Measurements from ENCODE around the gene TRAPPC2B. TPM values are rescaled to one million over a fixed set of nuclear protein-coding genes. Genes with fewer than 3 reads are reported as not detected.

TRAPPC2B gene
- total RNA-seq, 1 experiment from 2014 or later = 16.8 TPM

GRCh38 chr19:57348136-57348535 lies 15.2 kb upstream of the TRAPPC2B start:
- H3K36me3 ChIP-seq (ENCODE audit: insufficient read depth, low read length, poor library complexity, severe bottlenecking) = no peaks in the 10 kb centered on the region
- DNase-seq (ENCODE audit: low spot score) = no peak
- TF ChIP-seq EZH2 (IDR thresholded peaks at IDR 0.05; ENCODE audit: borderline replicate concordance, low read depth, low read length, poor library complexity, severe bottlenecking) = no peak
- TF ChIP-seq CTCF (conservative IDR thresholded peaks at IDR 0.05; ENCODE audit: low read depth, low read length) = no peak
- CTCF ChIA-PET = no interaction called here
- intact Hi-C loops (cut with micrococcal nuclease; ENCODE audit: unreplicated experiment) = no loop called here
- H3K27me3 ChIP-seq (replicated peaks; ENCODE audit: insufficient read depth, low read depth, low read length, poor library complexity) = peaks cover 16% of the 10 kb centered on the region
- no peaks in the 10 kb centered on the region for H3K9me3 ChIP-seq (ENCODE audit: low read depth, low read length, poor library complexity, severe bottlenecking)
- H3K27ac ChIP-seq (ENCODE audit: low read depth, low read length, poor library complexity, severe bottlenecking) = no peak overlapping the region
- POLR2A ChIA-PET (ENCODE audit: low non-redundant PET) = no interaction called here
- H3K4me1 ChIP-seq (ENCODE audit: insufficient read depth, low read length, poor library complexity, severe bottlenecking) = peaks cover 6% of the 10 kb centered on the region
- no peak overlapping the region for H3K4me3 ChIP-seq (ENCODE audit: low read depth, low read length, poor library complexity, severe bottlenecking)
- no TSS peak for BruUV-seq (replicated peaks)

DNA sequence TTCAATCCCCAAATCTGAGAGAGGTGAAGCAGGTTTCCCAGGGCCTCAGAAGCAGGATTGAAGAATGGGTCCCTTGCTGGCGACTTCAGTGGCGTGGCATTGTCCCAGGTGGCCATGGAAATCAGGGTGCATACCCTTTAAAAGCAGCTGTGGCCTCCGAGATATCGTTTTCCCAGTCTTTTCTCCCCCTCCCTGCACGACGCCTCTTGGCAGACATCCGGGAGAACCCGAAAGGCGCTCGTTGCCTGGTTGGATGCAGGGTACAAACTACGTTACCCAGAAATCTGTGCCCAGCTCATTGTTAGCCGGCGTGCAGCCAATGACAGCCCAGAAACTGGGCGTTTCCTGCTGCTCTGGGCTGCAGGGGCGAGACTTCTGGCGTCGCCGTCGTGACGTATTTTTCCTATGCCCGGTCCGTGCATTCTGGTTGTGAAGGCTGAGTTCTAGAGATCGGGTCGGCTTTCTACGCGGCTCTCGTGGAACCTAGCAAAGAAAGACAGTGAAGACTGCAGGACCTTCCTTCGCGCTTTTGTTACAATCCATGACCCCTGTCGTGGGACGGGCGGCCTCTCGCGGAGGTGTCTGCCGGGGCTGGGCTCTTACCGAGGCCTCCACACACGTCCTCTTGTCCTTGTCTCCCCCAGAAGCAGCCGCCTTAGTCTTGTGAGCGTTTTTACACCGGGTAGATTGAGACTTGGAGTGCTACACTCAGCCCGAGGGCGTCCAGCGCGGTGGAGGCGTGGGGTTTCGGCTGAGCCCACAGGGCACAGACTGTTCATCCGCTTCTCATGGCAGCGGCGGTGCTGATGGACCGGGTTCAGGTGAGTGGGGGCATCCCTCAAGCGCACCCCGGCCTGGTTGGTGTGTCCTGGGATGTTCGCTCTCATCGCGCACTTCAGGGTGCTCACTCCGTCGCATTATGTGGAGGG lies 12.2 kb upstream of the TRAPPC2B start, which contains the start of gene ZNF304:
ZNF304 (plus strand) TSS at position 395 of the 929 bp plus-strand sequence; CDS start at position 789, 394 bp downstream.
- POLR2A ChIA-PET (ENCODE audit: low non-redundant PET) = interaction anchor here (0.5 to 0.7 kb wide), 3 partner anchors 30 to 1228 kb away, joined by 3 to 4 read pairs (median 3); partner anchors contain the start of gene ZNF606

DNA sequence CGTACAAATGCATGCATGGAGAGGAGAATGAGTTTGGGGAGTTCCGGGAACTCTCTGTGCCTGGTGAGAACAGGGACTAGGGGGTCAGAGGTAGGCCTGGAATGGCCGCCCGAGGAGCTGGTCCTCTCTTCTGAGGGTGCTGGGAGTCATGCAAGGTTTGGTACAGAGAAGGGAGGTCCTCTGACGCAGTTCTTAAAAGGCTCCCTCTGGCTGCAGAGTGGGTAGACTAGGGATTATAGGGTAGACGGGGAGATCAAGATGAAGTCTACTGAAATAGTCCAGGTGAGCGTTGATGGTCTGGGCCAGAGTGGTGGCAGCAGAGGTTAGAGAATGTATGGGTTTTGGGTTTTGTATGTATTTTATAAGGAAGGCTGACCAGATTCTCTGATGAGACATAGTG lies 11.5 kb upstream of the TRAPPC2B start:
- H3K27me3 ChIP-seq (replicated peaks; ENCODE audit: insufficient read depth, low read depth, low read length, poor library complexity) = no peaks in the 10 kb centered on the region
- ChIA-PET CTCF (no interaction called here), POLR2A (ENCODE audit: low non-redundant PET) (no interaction called here)
- TF ChIP-seq CTCF (conservative IDR thresholded peaks at IDR 0.05; ENCODE audit: low read depth, low read length) = no peak
- TF ChIP-seq EZH2 (IDR thresholded peaks at IDR 0.05; ENCODE audit: borderline replicate concordance, low read depth, low read length, poor library complexity, severe bottlenecking) = no peak
- BruUV-seq (replicated peaks) = TSS peak; percentile 43
- H3K9me3 ChIP-seq (ENCODE audit: low read depth, low read length, poor library complexity, severe bottlenecking) = peaks cover 3% of the 10 kb centered on the region
- intact Hi-C loops (cut with micrococcal nuclease; ENCODE audit: unreplicated experiment) = no loop called here
- H3K4me1 ChIP-seq (ENCODE audit: insufficient read depth, low read length, poor library complexity, severe bottlenecking) = peaks cover 6% of the 10 kb centered on the region
- H3K27ac ChIP-seq (ENCODE audit: low read depth, low read length, poor library complexity, severe bottlenecking) = peak overlapping the region; percentile 80
- H3K4me3 ChIP-seq (ENCODE audit: low read depth, low read length, poor library complexity, severe bottlenecking) = peak overlapping the region; percentile 94
- H3K36me3 ChIP-seq (ENCODE audit: insufficient read depth, low read length, poor library complexity, severe bottlenecking) = peaks cover 28% of the 10 kb centered on the region
- DNase-seq (ENCODE audit: low spot score) = no peak

More for the DNA sequence above, 12.2 kb upstream of the TRAPPC2B start, which contains the start of gene ZNF304:
- Histone ChIP-seq H3K9me3 (ENCODE audit: low read depth, low read length, poor library complexity, severe bottlenecking) (no peaks in the 10 kb centered on the region), H3K4me3 (ENCODE audit: low read depth, low read length, poor library complexity, severe bottlenecking) (peak within 1 kb of the TSS; percentile 94), H3K4me1 (ENCODE audit: insufficient read depth, low read length, poor library complexity, severe bottlenecking) (peaks cover 6% of the 10 kb centered on the region), H3K36me3 (ENCODE audit: insufficient read depth, low read length, poor library complexity, severe bottlenecking) (peaks cover 20% of the 10 kb centered on the region), H3K27ac (ENCODE audit: low read depth, low read length, poor library complexity, severe bottlenecking) (peak within 1 kb of the TSS; percentile 80), H3K27me3 (replicated peaks; ENCODE audit: insufficient read depth, low read depth, low read length, poor library complexity) (no peaks in the 10 kb centered on the region)
- CTCF ChIA-PET = no interaction called here
- no TSS peak for BruUV-seq (replicated peaks)
- peak; percentile 98 for DNase-seq (ENCODE audit: low spot score)
- intact Hi-C loops (cut with micrococcal nuclease; ENCODE audit: unreplicated experiment) = no loop called here
- no peak for TF ChIP-seq CTCF (conservative IDR thresholded peaks at IDR 0.05; ENCODE audit: low read depth, low read length)
- no peak for TF ChIP-seq EZH2 (IDR thresholded peaks at IDR 0.05; ENCODE audit: borderline replicate concordance, low read depth, low read length, poor library complexity, severe bottlenecking)
